Endothelial cell of umbilical vein (primary cell): ENCODE results near the gene PSG7. TPM values are rescaled to one million over a fixed set of nuclear protein-coding genes. Genes with fewer than 3 reads are reported as not detected.
"Not testable (repeated sequence)": the region's sequence is repeated elsewhere in the genome, so short reads cannot be mapped to it uniquely, and the experiment has no call there.

Experiments
- BruUV-seq: library from RNA; stranded (reverse); fragments of 400-500 nt; replicated peaks from 2 replicates; lab custom pipeline; 2021; lab: Mats Ljungman, UMichigan
- CTCF ChIA-PET: fragments of 300-600, 350-600 bp; sonication (Branson Sonifier 250); formaldehyde crosslinking; loops from one replicate; lab custom pipeline; 2021; ENCODE audit warnings: antibody characterized with exemption, inconsistent platforms; lab: Charles Lee
- POLR2A ChIA-PET: fragments of 300-600, 350-600 bp; sonication (Branson Sonifier 250); formaldehyde crosslinking; loops from one replicate; lab custom pipeline; 2021; ENCODE audit warnings: antibody characterized with exemption, inconsistent platforms; lab: Charles Lee
- DNase-seq: peaks from one replicate; pipeline ENCODE4 v3.0.0-alpha.2; 2011; ENCODE audit warnings: low read depth, low spot score
- FAIRE-seq: peaks from 2 replicates; lab custom pipeline; 2011; peaks lifted over from hg19 to GRCh38; lab: Jason Lieb, UNC
- H2AFZ ChIP-seq: 2 replicates; pipeline ENCODE4 v1.6.0; 2012; ENCODE audit warnings: low read depth, low read length, control low read depth, inconsistent platforms
- H3K27ac ChIP-seq: 2 replicates; pipeline ENCODE4 v1.5.1; 2011; ENCODE audit warnings: low read depth, mild to moderate bottlenecking, control low read depth, low read length, moderate library complexity; ENCODE audit not compliant: insufficient read depth
- H3K27me3 ChIP-seq, 2 experiments: 2 replicates each; pipeline versions ENCODE4 v1.6.0 to v1.6.1; 2011; ENCODE audit warnings: low read length in 2 of 2, mixed read lengths in 1 of 2; ENCODE audit not compliant: control insufficient read depth in 2 of 2, insufficient read depth in 2 of 2
- H3K36me3 ChIP-seq, 2 experiments: 2 replicates in 1 of 2; 3 replicates in 1 of 2; pipeline ENCODE4 v1.5.1; 2011; ENCODE audit warnings: low read length in 2 of 2, mild to moderate bottlenecking in 1 of 2, moderate library complexity in 1 of 2; ENCODE audit not compliant: control insufficient read depth in 2 of 2, insufficient read depth in 2 of 2; ENCODE audit errors: extremely low read depth in 1 of 2
- H3K4me1 ChIP-seq: 3 replicates; pipeline ENCODE4 v1.5.1; 2011; ENCODE audit warnings: mild to moderate bottlenecking, low read length; ENCODE audit not compliant: control insufficient read depth, insufficient read depth; ENCODE audit errors: extremely low read depth
- H3K4me2 ChIP-seq: 2 replicates; pipeline ENCODE4 v1.6.1; 2011; ENCODE audit warnings: low read length, control low read depth, mixed read lengths; ENCODE audit not compliant: insufficient read depth
- H3K4me3 ChIP-seq, 3 experiments: fragments of 200-600 bp in 1 of 3; sonication (generic), shearing (Covaris generic) in 1 of 3; replicated peaks in 1 of 3; 2 replicates each; pipeline ENCODE4 v1.5.1; 2011 to 2016; ENCODE audit warnings: control low read depth in 3 of 3, low read length in 3 of 3, mild to moderate bottlenecking in 2 of 3, inconsistent platforms in 1 of 3, low read depth in 1 of 3, moderate library complexity in 1 of 3; ENCODE audit not compliant: insufficient read depth in 1 of 3
- H3K79me2 ChIP-seq: 2 replicates; pipeline ENCODE4 v1.6.0; 2012; ENCODE audit warnings: low read length, inconsistent platforms; ENCODE audit not compliant: control insufficient read depth, insufficient read depth
- H3K9ac ChIP-seq: replicated peaks from 2 replicates; pipeline ENCODE3; 2011; ENCODE audit warnings: low read length, control low read depth; ENCODE audit not compliant: insufficient read depth; ENCODE audit errors: extremely low read depth
- H3K9me1 ChIP-seq: replicated peaks from 3 replicates; pipeline ENCODE4 v1.6.0; 2011; ENCODE audit warnings: mild to moderate bottlenecking, low read length; ENCODE audit not compliant: control insufficient read depth, insufficient read depth; ENCODE audit errors: extremely low read depth
- H3K9me3 ChIP-seq: replicated peaks from 2 replicates; pipeline ENCODE4 v1.5.1; 2012; ENCODE audit warnings: low read length, inconsistent platforms; ENCODE audit not compliant: control insufficient read depth, insufficient read depth
- H4K20me1 ChIP-seq: replicated peaks from 2 replicates; pipeline ENCODE3; 2011; ENCODE audit warnings: mild to moderate bottlenecking, low read length; ENCODE audit not compliant: control insufficient read depth, insufficient read depth; ENCODE audit errors: extremely low read depth
- dilution Hi-C: fragments of 300-500 bp; cut with MboI; formaldehyde crosslinking; loops from one replicate; pipeline ENCODE4 v1.15.0; 2019; ENCODE audit warnings: low sequenced_read_pairs; ENCODE audit not compliant: extremely low pct_ligation_motif_present
- intact Hi-C: fragments of 100-400 bp; cut with micrococcal nuclease; formaldehyde crosslinking; loops from one replicate; pipeline ENCODE4 v1.10.0; 2022
- polyA plus RNA-seq, 4 experiments: library from polyadenylated mRNA; depleted of rRNA in 3 of 4; stranded (reverse) in 3 of 4; unstranded in 1 of 4; fragments of >200 nt; gene quantifications; 2 replicates each; pipeline versions ENCODE4 v1.2.1 to v1.2.3, GENCODE V29; 2011 to 2012; ENCODE audit warnings: missing spikeins in 1 of 4
- total RNA-seq: library from RNA; stranded (reverse); gene quantifications from 2 replicates; pipeline ENCODE4 v1.2.3, GENCODE V29; 2021
- TF ChIP-seq, protein P1 (sequence below), 2 donors: IDR thresholded peaks; 1 replicate in 1 of 2; 2 replicates in 1 of 2; pipeline ENCODE4 v1.5.1; 2011; ENCODE audit warnings: low read length in 2 of 2, mild to moderate bottlenecking in 2 of 2, moderate library complexity in 2 of 2, control low read depth in 1 of 2, inconsistent platforms in 1 of 2, low read depth in 1 of 2; ENCODE audit not compliant: insufficient read depth in 1 of 2; ENCODE audit errors: extremely low read depth in 1 of 2

PSG7 gene
- total and polyA plus RNA-seq, 2 donors (not counting 3 experiments of a cell fraction or from before 2014, with no cell fraction given), result not detected

DNA sequence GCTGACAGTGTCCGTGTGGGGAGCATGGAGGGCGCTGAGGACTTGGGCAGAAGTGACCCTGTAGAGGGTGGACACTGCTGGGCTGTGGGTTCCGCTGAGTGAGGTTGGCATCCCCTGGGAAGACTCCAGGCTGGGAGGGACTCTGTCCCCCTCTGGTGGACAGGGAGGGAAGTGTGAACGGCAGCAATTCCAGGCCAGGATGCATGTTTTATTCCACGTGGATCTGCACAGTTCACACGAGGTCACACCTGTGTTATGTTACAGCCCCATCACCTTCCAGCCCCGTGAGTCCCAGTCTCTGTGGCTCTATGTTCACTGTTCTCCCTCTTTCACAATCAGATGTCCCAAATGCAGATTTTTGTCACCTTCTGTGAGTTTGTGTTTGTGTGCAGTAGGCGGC, 55.7 kb downstream of the PSG7 start:
- H3K4me1 ChIP-seq, DNase-seq, POLR2A ChIA-PET, dilution Hi-C loops, BruUV-seq, intact Hi-C loops, H3K9ac ChIP-seq, CTCF ChIA-PET, H3K9me3 ChIP-seq, H3K4me2 ChIP-seq, H4K20me1 ChIP-seq, H3K79me2 ChIP-seq, H3K27ac ChIP-seq, H3K9me1 ChIP-seq, H3K36me3 ChIP-seq, FAIRE-seq, H3K4me3 ChIP-seq, H3K27me3 ChIP-seq, H2AFZ ChIP-seq: not testable (repeated sequence)
- TF ChIP-seq, protein P1, sequence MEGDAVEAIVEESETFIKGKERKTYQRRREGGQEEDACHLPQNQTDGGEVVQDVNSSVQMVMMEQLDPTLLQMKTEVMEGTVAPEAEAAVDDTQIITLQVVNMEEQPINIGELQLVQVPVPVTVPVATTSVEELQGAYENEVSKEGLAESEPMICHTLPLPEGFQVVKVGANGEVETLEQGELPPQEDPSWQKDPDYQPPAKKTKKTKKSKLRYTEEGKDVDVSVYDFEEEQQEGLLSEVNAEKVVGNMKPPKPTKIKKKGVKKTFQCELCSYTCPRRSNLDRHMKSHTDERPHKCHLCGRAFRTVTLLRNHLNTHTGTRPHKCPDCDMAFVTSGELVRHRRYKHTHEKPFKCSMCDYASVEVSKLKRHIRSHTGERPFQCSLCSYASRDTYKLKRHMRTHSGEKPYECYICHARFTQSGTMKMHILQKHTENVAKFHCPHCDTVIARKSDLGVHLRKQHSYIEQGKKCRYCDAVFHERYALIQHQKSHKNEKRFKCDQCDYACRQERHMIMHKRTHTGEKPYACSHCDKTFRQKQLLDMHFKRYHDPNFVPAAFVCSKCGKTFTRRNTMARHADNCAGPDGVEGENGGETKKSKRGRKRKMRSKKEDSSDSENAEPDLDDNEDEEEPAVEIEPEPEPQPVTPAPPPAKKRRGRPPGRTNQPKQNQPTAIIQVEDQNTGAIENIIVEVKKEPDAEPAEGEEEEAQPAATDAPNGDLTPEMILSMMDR (IDR thresholded peaks at IDR 0.05; ENCODE audit: extremely low read depth in 1 of 2, insufficient read depth in 1 of 2, low read depth in 1 of 2, low read length in 2 of 2), result peak in 1 of 2 donors; percentile 2

DNA sequence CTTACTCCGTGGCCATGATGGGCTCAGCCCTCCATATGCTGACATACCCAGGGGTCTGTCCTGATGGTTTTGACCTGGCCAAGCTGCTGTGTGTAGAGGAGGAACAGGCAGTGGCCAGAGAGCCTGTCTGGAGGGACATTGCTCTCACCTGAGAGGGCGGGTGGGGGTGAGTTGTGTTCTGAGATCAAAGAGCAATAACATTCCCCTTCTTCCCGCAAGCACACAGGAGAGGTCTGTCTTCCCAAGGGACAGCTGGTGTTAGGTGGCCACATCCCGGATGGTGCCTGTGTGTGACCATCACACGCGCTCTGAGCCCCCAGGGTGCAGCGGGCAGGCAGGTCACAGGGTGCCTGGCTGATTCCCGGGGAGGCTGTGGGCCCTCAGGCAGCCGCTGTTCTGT, 56.4 kb downstream of the PSG7 start:
- H3K9me1 ChIP-seq, H3K27me3 ChIP-seq, BruUV-seq, dilution Hi-C loops, H3K27ac ChIP-seq, H3K79me2 ChIP-seq, H2AFZ ChIP-seq, H3K4me3 ChIP-seq, intact Hi-C loops, H3K9me3 ChIP-seq, H3K36me3 ChIP-seq, DNase-seq, H3K4me1 ChIP-seq, POLR2A ChIA-PET, CTCF ChIA-PET, FAIRE-seq, H3K9ac ChIP-seq, H3K4me2 ChIP-seq, H4K20me1 ChIP-seq: not testable (repeated sequence)
